ENCODE data around the gene LRRFIP1. TPM values are rescaled to one million over a fixed set of nuclear protein-coding genes. Genes with fewer than 3 reads are reported as not detected.

The LRRFIP1 gene
- total and polyA plus RNA-seq, 2 donors (not counting 1 experiment from before 2014, with no cell fraction given): 42.0 to 139 TPM

GRCh38 chr2:237694415-237695194 lies 67.2 kb downstream of the LRRFIP1 start:
- H3K4me1 ChIP-seq (ENCODE audit: control insufficient read depth in 2 of 2, insufficient read depth in 2 of 2, low read length in 2 of 2): peaks cover 67 to 75% of the 10 kb centered on the region in 2 donors
- H2AFZ ChIP-seq (ENCODE audit: insufficient read depth, low read depth, low read length, poor library complexity, severe bottlenecking): peak overlapping the region; percentile 5
- Mint-ChIP-seq H3K4me1 (peaks cover 76% of the 10 kb centered on the region), H3K4me3 (peak overlapping the region; percentile 90), H3K9me3 (ENCODE audit: insufficient read depth) (no peaks in the 10 kb centered on the region), H3K27me3 (no peaks in the 10 kb centered on the region), H3K27ac (peak overlapping the region; percentile 87)
- TF ChIP-seq CTCF (IDR thresholded peaks at IDR 0.05) (no peak), EZH2 (IDR thresholded peaks at IDR 0.05; ENCODE audit: borderline replicate concordance, insufficient read depth, low read depth, low read length, poor library complexity, severe bottlenecking) (no peak)
- peak overlapping the region; percentile 86 for H3K4me2 ChIP-seq (replicated peaks; ENCODE audit: low read depth, low read length, poor library complexity, severe bottlenecking)
- intact Hi-C loops (cut with micrococcal nuclease): loop anchor here (1.0 to 5.0 kb wide), 4 partner anchors 8 to 273 kb away; partner anchors contain the start of genes LRRFIP1 and UBE2F
- H3K27ac ChIP-seq (ENCODE audit: low read length in 2 of 2): peak overlapping the region; percentile 85 to 95
- H4K20me1 ChIP-seq (ENCODE audit: control insufficient read depth, insufficient read depth, low read length, poor library complexity, severe bottlenecking): peaks cover 49% of the 10 kb centered on the region
- 8% methylated on average over 13 of the region's 15 CpGs for WGBS (ENCODE audit: insufficient coverage)
- no peaks in the 10 kb centered on the region for H3K27me3 ChIP-seq (replicated peaks in 1 of 4; ENCODE audit: control extremely low read depth in 1 of 4, control insufficient read depth in 3 of 4, insufficient read depth in 4 of 4, low read length in 3 of 4)
- peak; percentile 42 for DNase-seq
- H3K9ac ChIP-seq (ENCODE audit: low read length): peak overlapping the region; percentile 96
- POLR2A ChIA-PET: interaction anchor here (9.4 kb wide), 1 partner anchor 19 kb away, joined by 154 read pairs; no protein-coding TSS in a partner anchor
- peaks cover 73% of the 10 kb centered on the region for H3K79me2 ChIP-seq (ENCODE audit: control insufficient read depth, insufficient read depth, low read length)
- H3K4me3 ChIP-seq (ENCODE audit: control extremely low read depth in 1 of 5, extremely low read depth in 1 of 5, insufficient read depth in 1 of 5, low read depth in 2 of 5, low read length in 4 of 5): peak overlapping the region; percentile 76 to 92 (median 89)
- CTCF ChIA-PET: interaction anchor here (1.2 to 13.2 kb wide), 5 partner anchors 9 to 123 kb away, joined by 4 to 350 read pairs (median 9); no protein-coding TSS in a partner anchor
- peaks cover 0 to 4% of the 10 kb centered on the region in 2 experiments for H3K36me3 ChIP-seq (replicated peaks in 1 of 2; ENCODE audit: control extremely low read depth in 1 of 2, control insufficient read depth in 1 of 2, extremely low read depth in 1 of 2, insufficient read depth in 2 of 2, low read length in 1 of 2)
- H3K9me3 ChIP-seq (ENCODE audit: control extremely low read depth in 1 of 3, control insufficient read depth in 2 of 3, insufficient read depth in 1 of 3, low read length in 2 of 3): no peaks in the 10 kb centered on the region
- ATAC-seq (ENCODE audit: low read depth): no peak
